ENCODE results near the gene MLLT3.

Gene MLLT3

DNA sequence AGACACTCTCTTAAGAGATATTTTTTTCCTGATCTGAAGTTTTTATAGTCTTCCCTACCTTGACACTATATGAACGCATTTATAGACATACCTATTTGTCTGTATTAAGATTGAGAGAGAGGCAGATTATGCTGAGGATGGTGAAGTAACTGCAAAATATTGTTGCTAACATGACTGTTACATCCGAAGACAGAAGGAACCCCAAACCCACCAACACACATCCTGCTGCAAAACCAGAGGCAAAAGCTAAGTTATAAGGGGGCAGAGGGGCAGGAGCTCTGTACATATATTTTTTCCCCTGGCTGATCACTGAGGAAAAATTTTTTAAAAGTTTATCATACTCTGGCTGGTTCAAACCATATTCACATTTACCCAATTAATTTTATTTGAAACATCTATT, 279.0 kb downstream of the MLLT3 start:
- Histone ChIP-seq H3K27ac (ENCODE audit: low read depth, low read length) (no peak overlapping the region), H3K4me2 (ENCODE audit: low read depth, low read length, poor library complexity, severe bottlenecking) (no peak overlapping the region), H2AFZ (ENCODE audit: low read depth, low read length, severe bottlenecking) (no peak overlapping the region), H3K36me3 (ENCODE audit: low read length) (no peaks in the 10 kb centered on the region), H3F3A (ENCODE audit: insufficient read depth) (no peaks in the 10 kb centered on the region), H3K9me3 (ENCODE audit: insufficient read depth, low read length) (no peaks in the 10 kb centered on the region), H4K20me1 (ENCODE audit: low read depth, low read length) (no peaks in the 10 kb centered on the region), H3K9me2 (replicated peaks; ENCODE audit: insufficient read depth, low read length) (no peaks in the 10 kb centered on the region), H3K27me3 (ENCODE audit: low read length) (no peaks in the 10 kb centered on the region), H3K4me3 (ENCODE audit: insufficient read depth, low read length, poor library complexity, severe bottlenecking) (no peak overlapping the region), H3K9ac (ENCODE audit: low read length) (no peak overlapping the region), H3K79me2 (ENCODE audit: insufficient read depth, low read length) (no peaks in the 10 kb centered on the region)
- TF ChIP-seq, protein P1, sequence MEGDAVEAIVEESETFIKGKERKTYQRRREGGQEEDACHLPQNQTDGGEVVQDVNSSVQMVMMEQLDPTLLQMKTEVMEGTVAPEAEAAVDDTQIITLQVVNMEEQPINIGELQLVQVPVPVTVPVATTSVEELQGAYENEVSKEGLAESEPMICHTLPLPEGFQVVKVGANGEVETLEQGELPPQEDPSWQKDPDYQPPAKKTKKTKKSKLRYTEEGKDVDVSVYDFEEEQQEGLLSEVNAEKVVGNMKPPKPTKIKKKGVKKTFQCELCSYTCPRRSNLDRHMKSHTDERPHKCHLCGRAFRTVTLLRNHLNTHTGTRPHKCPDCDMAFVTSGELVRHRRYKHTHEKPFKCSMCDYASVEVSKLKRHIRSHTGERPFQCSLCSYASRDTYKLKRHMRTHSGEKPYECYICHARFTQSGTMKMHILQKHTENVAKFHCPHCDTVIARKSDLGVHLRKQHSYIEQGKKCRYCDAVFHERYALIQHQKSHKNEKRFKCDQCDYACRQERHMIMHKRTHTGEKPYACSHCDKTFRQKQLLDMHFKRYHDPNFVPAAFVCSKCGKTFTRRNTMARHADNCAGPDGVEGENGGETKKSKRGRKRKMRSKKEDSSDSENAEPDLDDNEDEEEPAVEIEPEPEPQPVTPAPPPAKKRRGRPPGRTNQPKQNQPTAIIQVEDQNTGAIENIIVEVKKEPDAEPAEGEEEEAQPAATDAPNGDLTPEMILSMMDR (IDR thresholded peaks at IDR 0.05; ENCODE audit: insufficient read depth, low read length, poor library complexity, severe bottlenecking), result no peak
- TF ChIP-seq EZH2phosphoT487 (conservative IDR thresholded peaks at IDR 0.05; ENCODE audit: low read length), result no peak

DNA sequence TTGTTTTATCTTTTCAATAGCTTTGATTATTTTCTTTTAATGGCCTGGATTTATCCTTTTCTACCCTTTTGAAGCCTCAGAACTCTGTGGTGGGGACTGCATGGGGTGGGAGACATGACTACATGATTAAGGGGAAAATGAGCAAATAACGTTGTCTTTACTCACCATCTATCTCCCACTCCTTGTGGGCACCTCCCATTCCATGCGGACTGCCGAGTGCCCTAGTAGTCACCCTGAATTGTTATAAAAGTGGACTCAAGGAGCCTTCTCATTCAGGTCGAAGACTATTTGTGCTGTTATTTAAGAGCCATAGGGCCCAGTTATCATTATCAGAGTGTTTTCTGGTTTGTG, 281.8 kb downstream of the MLLT3 start:
- Histone ChIP-seq H3K36me3 (ENCODE audit: low read length) (no peaks in the 10 kb centered on the region), H3K4me3 (ENCODE audit: insufficient read depth, low read length, poor library complexity, severe bottlenecking) (no peak overlapping the region), H3F3A (ENCODE audit: insufficient read depth) (no peaks in the 10 kb centered on the region), H3K27ac (ENCODE audit: low read depth, low read length) (no peak overlapping the region), H3K9ac (ENCODE audit: low read length) (no peak overlapping the region), H3K27me3 (ENCODE audit: low read length) (no peaks in the 10 kb centered on the region), H4K20me1 (ENCODE audit: low read depth, low read length) (no peaks in the 10 kb centered on the region), H3K9me3 (ENCODE audit: insufficient read depth, low read length) (no peaks in the 10 kb centered on the region), H3K4me2 (ENCODE audit: low read depth, low read length, poor library complexity, severe bottlenecking) (no peak overlapping the region), H3K9me2 (replicated peaks; ENCODE audit: insufficient read depth, low read length) (no peaks in the 10 kb centered on the region), H3K79me2 (ENCODE audit: insufficient read depth, low read length) (no peaks in the 10 kb centered on the region), H2AFZ (ENCODE audit: low read depth, low read length, severe bottlenecking) (no peak overlapping the region)
- no peak for TF ChIP-seq EZH2phosphoT487 (conservative IDR thresholded peaks at IDR 0.05; ENCODE audit: low read length)
- TF ChIP-seq, protein P1 (IDR thresholded peaks at IDR 0.05; ENCODE audit: insufficient read depth, low read length, poor library complexity, severe bottlenecking), result no peak

DNA sequence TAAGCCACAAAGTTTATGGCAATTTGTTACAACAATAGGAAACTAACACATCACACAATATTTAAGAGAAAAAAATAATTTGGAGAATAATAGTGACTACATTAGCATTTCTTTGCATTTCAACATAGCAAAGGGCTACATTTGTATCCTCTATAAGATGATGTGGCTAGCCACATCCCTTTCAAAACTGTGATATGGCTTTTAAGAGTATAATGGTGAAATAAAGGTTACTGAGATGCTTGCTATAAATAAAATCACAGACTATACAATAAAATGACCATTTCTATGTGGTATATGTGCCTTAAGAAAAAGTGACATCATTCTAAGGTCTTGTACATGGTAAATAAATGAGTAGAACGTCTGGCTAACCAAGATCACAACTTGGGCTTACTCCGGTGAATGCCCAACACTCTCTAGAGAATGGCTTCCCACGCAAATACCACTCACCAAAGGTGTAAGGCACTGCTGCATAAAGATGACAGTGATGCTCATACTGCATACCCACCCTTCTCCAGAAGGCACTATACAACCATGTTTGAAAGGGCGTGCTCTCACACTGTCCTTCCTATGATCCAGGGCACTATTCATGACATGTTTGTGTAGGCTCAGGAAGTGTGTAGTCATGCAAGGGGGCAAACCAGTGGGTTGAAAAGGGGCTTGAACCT, 286.5 kb downstream of the MLLT3 start:
- Histone ChIP-seq H3K9me3 (ENCODE audit: insufficient read depth, low read length) (no peaks in the 10 kb centered on the region), H3K27ac (ENCODE audit: low read depth, low read length) (no peak overlapping the region), H4K20me1 (ENCODE audit: low read depth, low read length) (no peaks in the 10 kb centered on the region), H3K9ac (ENCODE audit: low read length) (no peak overlapping the region), H3K79me2 (ENCODE audit: insufficient read depth, low read length) (no peaks in the 10 kb centered on the region), H3K27me3 (ENCODE audit: low read length) (no peaks in the 10 kb centered on the region), H3F3A (ENCODE audit: insufficient read depth) (no peaks in the 10 kb centered on the region), H3K36me3 (ENCODE audit: low read length) (no peaks in the 10 kb centered on the region), H3K4me3 (ENCODE audit: insufficient read depth, low read length, poor library complexity, severe bottlenecking) (no peak overlapping the region), H3K4me2 (ENCODE audit: low read depth, low read length, poor library complexity, severe bottlenecking) (no peak overlapping the region), H2AFZ (ENCODE audit: low read depth, low read length, severe bottlenecking) (no peak overlapping the region), H3K9me2 (replicated peaks; ENCODE audit: insufficient read depth, low read length) (no peaks in the 10 kb centered on the region)
- no peak for TF ChIP-seq EZH2phosphoT487 (conservative IDR thresholded peaks at IDR 0.05; ENCODE audit: low read length)
- TF ChIP-seq, protein P1 (IDR thresholded peaks at IDR 0.05; ENCODE audit: insufficient read depth, low read length, poor library complexity, severe bottlenecking), result no peak

All from SU-DHL-6 (cell line).